Retinal pigment epithelial cell (primary cell): ENCODE data around the gene CBR3.

Experiments used
- DNase-seq: peaks from one replicate; pipeline ENCODE4 v3.0.0-alpha.2; 2010; ENCODE audit warnings: low read depth
- H3K4me3 ChIP-seq: 2 replicates; pipeline ENCODE4 v1.5.1; 2011; ENCODE audit warnings: mild to moderate bottlenecking, low read length, control low read depth, moderate library complexity
- TF ChIP-seq, protein P1 (sequence below): conservative IDR thresholded peaks from 2 replicates; pipeline ENCODE4 v1.5.1; 2011; ENCODE audit warnings: low read depth, low read length, control low read depth, inconsistent platforms

The CBR3 gene

DNA sequence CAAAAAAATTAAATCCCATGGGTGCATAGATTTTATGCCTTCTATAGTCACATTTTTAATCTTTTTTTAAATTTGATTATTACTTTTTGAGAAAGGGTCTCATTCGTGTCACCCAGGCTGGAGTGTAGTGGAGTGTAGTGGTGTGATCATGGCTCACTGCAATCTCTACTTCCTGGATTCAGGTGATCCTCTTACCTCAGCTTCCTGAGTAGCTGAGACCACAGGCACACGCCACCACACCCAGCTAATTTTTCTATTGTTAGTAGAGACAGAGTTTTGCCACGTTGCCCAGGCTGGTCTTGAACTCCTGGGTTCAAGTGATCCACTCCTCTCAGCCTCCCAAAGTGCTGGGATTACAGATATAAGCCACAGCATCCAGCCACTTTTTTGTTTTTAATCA lies 10.4 kb downstream of the CBR3 start:
- no peak for DNase-seq
- TF ChIP-seq, protein P1, sequence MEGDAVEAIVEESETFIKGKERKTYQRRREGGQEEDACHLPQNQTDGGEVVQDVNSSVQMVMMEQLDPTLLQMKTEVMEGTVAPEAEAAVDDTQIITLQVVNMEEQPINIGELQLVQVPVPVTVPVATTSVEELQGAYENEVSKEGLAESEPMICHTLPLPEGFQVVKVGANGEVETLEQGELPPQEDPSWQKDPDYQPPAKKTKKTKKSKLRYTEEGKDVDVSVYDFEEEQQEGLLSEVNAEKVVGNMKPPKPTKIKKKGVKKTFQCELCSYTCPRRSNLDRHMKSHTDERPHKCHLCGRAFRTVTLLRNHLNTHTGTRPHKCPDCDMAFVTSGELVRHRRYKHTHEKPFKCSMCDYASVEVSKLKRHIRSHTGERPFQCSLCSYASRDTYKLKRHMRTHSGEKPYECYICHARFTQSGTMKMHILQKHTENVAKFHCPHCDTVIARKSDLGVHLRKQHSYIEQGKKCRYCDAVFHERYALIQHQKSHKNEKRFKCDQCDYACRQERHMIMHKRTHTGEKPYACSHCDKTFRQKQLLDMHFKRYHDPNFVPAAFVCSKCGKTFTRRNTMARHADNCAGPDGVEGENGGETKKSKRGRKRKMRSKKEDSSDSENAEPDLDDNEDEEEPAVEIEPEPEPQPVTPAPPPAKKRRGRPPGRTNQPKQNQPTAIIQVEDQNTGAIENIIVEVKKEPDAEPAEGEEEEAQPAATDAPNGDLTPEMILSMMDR: no peak
- no peak overlapping the region for H3K4me3 ChIP-seq

DNA sequence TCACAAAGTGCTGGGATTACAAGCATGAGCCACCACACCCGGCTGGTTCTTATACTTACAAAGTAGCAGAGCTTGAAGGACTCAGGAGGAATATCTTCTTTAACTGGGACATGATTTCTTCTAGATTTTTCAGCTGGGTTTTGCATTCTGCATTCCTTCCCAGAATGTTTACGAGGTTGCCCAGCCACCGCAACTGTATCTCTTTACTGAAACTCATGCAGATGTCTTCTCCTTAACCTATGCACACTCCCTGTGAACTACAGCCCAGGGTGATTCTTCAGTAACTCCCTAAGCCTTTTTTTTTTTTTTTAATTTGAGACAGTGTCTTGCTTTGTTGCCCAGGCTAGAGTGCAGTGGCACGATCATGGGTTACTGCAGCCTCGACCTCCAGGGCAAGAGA lies 13.0 kb downstream of the CBR3 start:
- DNase-seq: no peak
- TF ChIP-seq, protein P1: no peak
- H3K4me3 ChIP-seq: no peak overlapping the region

DNA sequence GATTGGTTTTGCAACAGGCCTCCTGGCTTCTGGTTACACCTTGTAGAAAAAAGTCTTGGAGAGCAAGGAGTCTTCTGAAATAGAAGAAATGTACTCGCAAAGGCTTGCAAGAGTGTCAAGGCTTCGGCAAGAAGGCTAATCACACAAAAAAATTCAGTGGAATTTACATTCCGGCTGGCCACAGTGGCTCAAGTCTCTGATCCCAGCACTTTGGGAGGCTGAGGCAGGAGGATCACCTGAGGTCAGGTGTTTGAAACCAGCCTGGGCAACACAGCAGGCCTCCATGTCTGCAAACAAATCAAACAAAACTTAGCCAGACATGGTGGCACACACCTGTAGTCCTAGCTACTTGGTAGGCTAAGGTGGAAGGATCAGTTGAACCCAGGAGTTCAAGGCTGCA lies 14.0 kb downstream of the CBR3 start:
- TF ChIP-seq, protein P1: no peak
- DNase-seq: no peak
- H3K4me3 ChIP-seq: no peak overlapping the region

DNA sequence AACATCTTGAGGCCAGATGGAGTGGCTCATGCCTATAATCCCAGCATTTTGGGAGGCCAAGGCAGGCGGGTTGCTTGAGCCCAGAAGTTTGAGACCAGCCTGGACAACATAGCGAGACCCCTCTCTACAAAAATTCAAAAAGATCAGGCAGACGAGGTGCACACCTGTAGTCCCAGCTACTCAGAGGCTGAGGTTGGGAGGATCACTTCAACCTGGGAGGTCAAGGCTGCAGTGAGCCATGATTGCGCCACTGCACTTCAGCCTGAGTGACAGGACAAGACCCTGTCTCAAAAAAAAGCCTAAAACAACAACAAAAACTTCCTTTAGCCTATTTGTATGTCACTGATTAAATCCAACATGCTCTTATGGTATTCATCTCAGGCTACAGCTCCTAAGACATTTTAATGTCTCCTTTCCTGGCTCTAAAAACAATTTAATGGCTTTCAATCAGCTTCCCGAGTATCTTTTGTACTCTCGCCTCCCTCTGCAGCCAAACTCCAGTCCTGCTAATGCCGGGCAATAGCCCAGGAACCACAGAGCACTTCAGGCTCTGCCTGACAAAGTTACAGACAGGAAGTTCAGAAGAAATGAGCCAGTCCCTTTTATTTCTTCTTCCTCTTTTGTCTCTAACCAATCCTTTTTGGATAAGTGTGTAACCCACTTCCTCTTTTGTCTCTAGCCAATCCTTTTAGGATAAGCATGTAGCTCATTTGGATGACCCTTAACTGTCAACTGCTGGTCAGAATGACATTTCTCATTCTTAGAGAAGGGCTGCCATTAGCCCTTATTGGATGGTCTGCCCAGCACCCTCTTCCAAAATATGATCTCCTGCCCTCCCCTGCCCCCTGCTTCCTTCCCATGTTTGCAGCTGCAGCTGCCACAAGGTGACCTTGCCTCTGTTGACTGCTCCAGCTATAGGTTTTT lies 15.2 kb downstream of the CBR3 start:
- no peak overlapping the region for H3K4me3 ChIP-seq
- no peak for DNase-seq

DNA sequence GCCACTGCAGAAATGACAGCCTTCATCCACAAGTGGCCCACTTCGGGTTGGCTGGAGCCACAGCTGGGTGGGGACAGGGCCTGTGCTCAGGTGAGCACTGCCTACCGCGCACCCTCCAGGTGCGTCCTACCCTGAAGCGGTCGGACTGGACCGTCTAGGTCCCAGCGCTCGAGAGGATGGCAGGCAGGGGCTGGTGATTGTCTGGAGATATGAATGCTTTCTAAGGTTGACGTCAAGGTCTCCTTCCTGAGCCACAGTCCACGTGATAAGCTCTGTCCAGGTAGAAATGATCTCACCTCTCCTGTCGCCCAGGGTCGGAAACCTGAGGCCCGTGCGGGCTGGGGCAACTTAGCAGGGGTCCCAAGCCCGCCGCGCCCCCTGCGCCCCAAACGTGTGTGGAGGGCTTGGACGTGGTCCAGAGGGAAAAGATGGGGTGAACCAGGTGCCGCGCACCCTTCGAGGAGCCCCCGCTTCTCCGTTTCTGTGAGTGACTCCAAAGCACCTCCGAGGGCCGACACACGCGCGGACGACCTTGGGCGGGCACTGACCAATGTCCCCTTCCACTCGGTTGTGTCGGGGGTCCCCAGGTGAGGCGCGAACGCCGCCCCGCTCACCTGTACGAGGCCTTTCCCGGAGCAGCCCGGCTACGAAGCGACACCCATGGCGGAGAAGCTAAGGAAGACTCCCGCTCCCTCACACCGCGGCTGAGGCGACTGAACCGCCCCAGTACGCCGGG lies 20.9 kb downstream of the CBR3 start:
- no peak for DNase-seq
- TF ChIP-seq, protein P1: no peak
- peak overlapping the region; percentile 63 for H3K4me3 ChIP-seq

More for the DNA sequence above, 15.2 kb downstream of the CBR3 start:
- TF ChIP-seq, protein P1: no peak

DNA sequence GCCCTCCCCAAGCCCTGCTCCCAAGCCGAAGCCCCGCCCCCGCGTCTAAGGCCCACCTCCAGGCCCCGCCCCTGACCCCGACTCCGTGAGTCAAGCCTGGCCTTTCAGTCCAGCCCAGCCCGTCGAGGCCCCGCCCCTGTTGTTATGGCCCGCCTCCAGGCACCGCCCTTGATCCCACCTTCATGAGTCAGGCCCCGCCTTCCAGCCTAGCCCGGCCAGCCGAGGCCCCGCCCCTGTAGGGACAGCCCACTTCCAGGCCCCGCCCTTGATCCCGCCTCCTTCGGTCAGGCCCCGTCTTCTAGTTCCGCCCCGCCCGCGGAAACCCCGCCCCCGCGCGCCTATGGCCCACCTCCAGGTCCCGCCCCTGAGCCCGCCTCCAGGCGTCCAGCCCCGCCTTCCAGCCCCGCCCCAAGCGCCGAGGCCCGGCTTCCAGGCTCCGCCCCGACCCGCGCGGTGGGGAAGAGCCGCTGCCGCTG lies 21.5 kb downstream of the CBR3 start:
- peak; percentile 89 for DNase-seq
- TF ChIP-seq, protein P1: no peak
- H3K4me3 ChIP-seq: peak overlapping the region; percentile 63
